B cell (primary cell): ENCODE results near the gene PSRC1. TPM values are rescaled to one million over a fixed set of nuclear protein-coding genes. Genes with fewer than 3 reads are reported as not detected.

Experiments
- ATAC-seq: fragments of 200-7000 bp; cut with Tn5 transposase; one replicate; pipeline ENCODE4 v1.10.0; 2021; ENCODE audit warnings: low read depth, mild to moderate bottlenecking, moderate number of reproducible peaks, moderate library complexity
- CTCF ChIA-PET: fragments of 350-600 bp; sonication (Branson Sonifier 250); formaldehyde crosslinking; loops from one replicate; lab custom pipeline; 2021; ENCODE audit warnings: antibody characterized with exemption, inconsistent platforms; lab: Charles Lee
- POLR2A ChIA-PET: fragments of 350-600 bp; sonication (Branson Sonifier 250); formaldehyde crosslinking; loops from one replicate; lab custom pipeline; 2021; ENCODE audit warnings: antibody characterized with exemption; lab: Charles Lee
- DNase-seq: peaks from one replicate; pipeline ENCODE4 v3.0.0; 2013
- H2AFZ ChIP-seq: 2 replicates; pipeline ENCODE4 v1.6.1; 2012; ENCODE audit warnings: mild to moderate bottlenecking, low read depth, low read length; ENCODE audit not compliant: insufficient read depth, poor library complexity, severe bottlenecking
- H3K27ac ChIP-seq, 2 donors: 1 replicate in 1 of 2; 2 replicates in 1 of 2; pipeline ENCODE4 v1.5.1; 2012 to 2013; ENCODE audit warnings: low read length in 2 of 2, mild to moderate bottlenecking in 2 of 2, moderate library complexity in 1 of 2
- H3K27me3 ChIP-seq, 4 experiments: fragments of 200-600 bp in 1 of 4; sonication (generic) in 1 of 4; replicated peaks in 1 of 4; 1 replicate in 2 of 4; 2 replicates in 2 of 4; pipeline versions ENCODE4 v1.6.1 to v1.7.0; 2013 to 2016; ENCODE audit warnings: low read length in 3 of 4, mild to moderate bottlenecking in 2 of 4, mixed read lengths in 1 of 4, moderate library complexity in 1 of 4; ENCODE audit not compliant: insufficient read depth in 4 of 4, control insufficient read depth in 3 of 4; ENCODE audit errors: control extremely low read depth in 1 of 4
- H3K36me3 ChIP-seq, 2 experiments: replicated peaks in 1 of 2; 1 replicate in 1 of 2; 2 replicates in 1 of 2; pipeline versions ENCODE4 v1.6.1 to v1.7.1; 2013; ENCODE audit warnings: low read length in 1 of 2; ENCODE audit not compliant: insufficient read depth in 2 of 2, control insufficient read depth in 1 of 2; ENCODE audit errors: control extremely low read depth in 1 of 2, extremely low read depth in 1 of 2
- H3K4me1 ChIP-seq, 2 donors: fragments of 200-600 bp in 1 of 2; sonication (generic) in 1 of 2; 1 replicate in 1 of 2; 2 replicates in 1 of 2; pipeline versions ENCODE4 v1.5.1 to v1.6.1; 2013 to 2017; ENCODE audit warnings: low read length in 2 of 2; ENCODE audit not compliant: control insufficient read depth in 2 of 2, insufficient read depth in 2 of 2
- H3K4me2 ChIP-seq: replicated peaks from 2 replicates; pipeline ENCODE3; 2012; ENCODE audit warnings: mild to moderate bottlenecking, low read depth, low read length; ENCODE audit not compliant: poor library complexity, severe bottlenecking
- H3K4me3 ChIP-seq, 5 experiments: fragments of 200-600 bp in 1 of 5; sonication (generic) in 1 of 5; 1 replicate in 3 of 5; 2 replicates in 2 of 5; pipeline versions ENCODE4 v1.5.1 to v1.7.0; 2011 to 2016; ENCODE audit warnings: low read length in 4 of 5, mild to moderate bottlenecking in 4 of 5, low read depth in 2 of 5, control low read depth in 1 of 5, moderate library complexity in 1 of 5; ENCODE audit not compliant: insufficient read depth in 1 of 5; ENCODE audit errors: control extremely low read depth in 1 of 5, extremely low read depth in 1 of 5
- H3K79me2 ChIP-seq: fragments of 200-600 bp; sonication (generic); one replicate; pipeline ENCODE4 v1.6.0; 2016; ENCODE audit warnings: low read length; ENCODE audit not compliant: control insufficient read depth, insufficient read depth
- H3K9ac ChIP-seq: fragments of 200-600 bp; sonication (generic); 2 replicates; pipeline ENCODE4 v1.6.1; 2017; ENCODE audit warnings: mild to moderate bottlenecking, low read length, moderate library complexity
- H3K9me3 ChIP-seq, 3 donors: one replicate each; pipeline versions ENCODE4 v1.6.1 to v1.7.1; 2013; ENCODE audit warnings: low read length in 2 of 3; ENCODE audit not compliant: control insufficient read depth in 2 of 3, insufficient read depth in 1 of 3; ENCODE audit errors: control extremely low read depth in 1 of 3
- H4K20me1 ChIP-seq: 2 replicates; pipeline ENCODE4 v1.6.0; 2012; ENCODE audit warnings: mild to moderate bottlenecking, low read length; ENCODE audit not compliant: insufficient read depth, control insufficient read depth, poor library complexity, severe bottlenecking
- H3K27ac Mint-ChIP-seq: one replicate; pipeline ENCODE4 v1.8.0; 2021; ENCODE audit warnings: mixed read lengths
- H3K27me3 Mint-ChIP-seq: one replicate; pipeline ENCODE4 v1.8.0; 2021; ENCODE audit warnings: mixed read lengths
- H3K4me1 Mint-ChIP-seq: one replicate; pipeline ENCODE4 v1.8.0; 2021; ENCODE audit warnings: mixed read lengths
- H3K4me3 Mint-ChIP-seq: one replicate; pipeline ENCODE4 v1.8.0; 2021; ENCODE audit warnings: mixed read lengths
- H3K9me3 Mint-ChIP-seq: one replicate; pipeline ENCODE4 v1.8.0; 2022; ENCODE audit warnings: mixed read lengths; ENCODE audit not compliant: insufficient read depth
- CTCF ChIP-seq: fragments of 200-600 bp; IDR thresholded peaks from one replicate; pipeline ENCODE4 v1.8.0; 2022; ENCODE audit warnings: antibody characterized with exemption, mild to moderate bottlenecking
- EZH2 ChIP-seq: IDR thresholded peaks from 2 replicates; pipeline ENCODE4 v1.6.1; 2012; ENCODE audit warnings: borderline replicate concordance, low read depth, mild to moderate bottlenecking, moderate library complexity, low read length; ENCODE audit not compliant: insufficient read depth, poor library complexity, severe bottlenecking
- WGBS: methylation state at CpG from one replicate; pipeline ENCODE4 v1.1.5; 2013; ENCODE audit warnings: missing lambda C conversion rate; ENCODE audit not compliant: insufficient coverage; 5-methylcytosine and 5-hydroxymethylcytosine counted together
- intact Hi-C: fragments of 100-400 bp; cut with micrococcal nuclease; formaldehyde crosslinking; loops from one replicate; pipeline ENCODE4 v1.10.0; 2022
- polyA plus RNA-seq: library from polyadenylated mRNA; depleted of rRNA; stranded (reverse); fragments of >200 nt; gene quantifications from 2 replicates; pipeline ENCODE4 v1.2.3, GENCODE V29; 2012
- total RNA-seq, 2 donors: library from RNA; stranded (reverse); fragments of 120-200 nt in 1 of 2; gene quantifications; 1 replicate in 1 of 2; 2 replicates in 1 of 2; pipeline versions ENCODE4 v1.2.3 to v1.2.4, GENCODE V29; 2013 to 2022

The PSRC1 gene
- total and polyA plus RNA-seq, 2 donors (not counting 1 experiment from before 2014, with no cell fraction given): 0.25 TPM; not detected in 1

- H3K9me3 ChIP-seq: no peaks in the 10 kb centered on the region
- H3K27ac ChIP-seq: no peak overlapping the region
- no peak overlapping the region for H2AFZ ChIP-seq
- intact Hi-C loops: no loop called here
- Mint-ChIP-seq H3K27me3 (no peaks in the 10 kb centered on the region), H3K27ac (no peak overlapping the region), H3K4me1 (peaks cover under 1% of the 10 kb centered on the region), H3K9me3 (no peaks in the 10 kb centered on the region), H3K4me3 (no peak overlapping the region)
- no peaks in the 10 kb centered on the region for H3K27me3 ChIP-seq
- H4K20me1 ChIP-seq: no peaks in the 10 kb centered on the region
- H3K9ac ChIP-seq: no peak overlapping the region
- peaks cover 0 to 1% of the 10 kb centered on the region in 2 donors for H3K4me1 ChIP-seq
- CTCF ChIA-PET: interaction anchor here (0.6 to 0.7 kb wide), 2 partner anchors 12 to 269 kb away, joined by 3 to 4 read pairs; no protein-coding TSS in a partner anchor
- H3K4me3 ChIP-seq: no peak overlapping the region
- ATAC-seq (no peak), DNase-seq (no peak)
- TF ChIP-seq CTCF (no peak), EZH2 (no peak)
- POLR2A ChIA-PET: no interaction called here
- no peaks in the 10 kb centered on the region for H3K79me2 ChIP-seq
- WGBS: 100% methylated on average over 6 of the region's 12 CpGs
- H3K36me3 ChIP-seq: no peaks in the 10 kb centered on the region
- H3K4me2 ChIP-seq: no peak overlapping the region
These were observed 30.2 kb upstream of the PSRC1 start for GRCh38 chr1:109312978-109313775.

GRCh38 chr1:109312246-109312645, 29.3 kb upstream of the PSRC1 start:
- DNase-seq: no peak
- no peak overlapping the region for H3K27ac ChIP-seq
- H3K4me3 ChIP-seq: no peak overlapping the region
- no peak for ATAC-seq
- Mint-ChIP-seq H3K4me1 (peaks cover 10% of the 10 kb centered on the region), H3K27me3 (no peaks in the 10 kb centered on the region), H3K9me3 (no peaks in the 10 kb centered on the region), H3K4me3 (no peak overlapping the region), H3K27ac (no peak overlapping the region)
- H3K4me1 ChIP-seq: peaks cover 8 to 10% of the 10 kb centered on the region in 2 donors
- ChIA-PET CTCF (interaction anchor here (0.7 to 1.4 kb wide), 2 partner anchors 8 to 270 kb away, joined by 3 to 4 read pairs; no protein-coding TSS in a partner anchor), POLR2A (no interaction called here)
- H3K79me2 ChIP-seq: no peaks in the 10 kb centered on the region
- no peaks in the 10 kb centered on the region for H3K27me3 ChIP-seq
- TF ChIP-seq EZH2 (no peak), CTCF (no peak)
- no peak overlapping the region for H2AFZ ChIP-seq
- H3K36me3 ChIP-seq: no peaks in the 10 kb centered on the region
- H3K9me3 ChIP-seq: no peaks in the 10 kb centered on the region
- intact Hi-C loops: no loop called here
- WGBS: no CpG with 5 or more reads among the region's 2 CpGs
- no peak overlapping the region for H3K9ac ChIP-seq
- no peak overlapping the region for H3K4me2 ChIP-seq
- no peaks in the 10 kb centered on the region for H4K20me1 ChIP-seq
